Esophagus (tissue), 2 donors: ENCODE results near the gene HRCT1. TPM values are rescaled to one million over a fixed set of nuclear protein-coding genes. Genes with fewer than 3 reads are reported as not detected.

ENCODE experiments used
- H3K27ac ChIP-seq, 2 donors: one replicate each; pipeline ENCODE4 v1.5.1; 2013; ENCODE audit warnings: low read depth in 2 of 2, mild to moderate bottlenecking in 2 of 2, inconsistent platforms in 1 of 2, low read length in 1 of 2, moderate library complexity in 1 of 2
- H3K27me3 ChIP-seq, 2 donors: one replicate each; pipeline ENCODE4 v1.6.1; 2013; ENCODE audit warnings: low read length in 2 of 2, control low read depth in 1 of 2, mild to moderate bottlenecking in 1 of 2; ENCODE audit not compliant: insufficient read depth in 2 of 2, control insufficient read depth in 1 of 2
- H3K36me3 ChIP-seq, 2 donors: one replicate each; pipeline ENCODE4 v1.6.1; 2013; ENCODE audit warnings: low read length in 1 of 2; ENCODE audit not compliant: control insufficient read depth in 2 of 2, insufficient read depth in 2 of 2
- H3K4me1 ChIP-seq, 2 donors: one replicate each; pipeline ENCODE4 v1.6.1; 2013; ENCODE audit warnings: low read length in 1 of 2; ENCODE audit not compliant: control insufficient read depth in 2 of 2, insufficient read depth in 2 of 2
- H3K4me3 ChIP-seq, 2 donors: one replicate each; pipeline ENCODE4 v1.5.1; 2013; ENCODE audit warnings: low read length in 2 of 2, mild to moderate bottlenecking in 2 of 2, low read depth in 1 of 2, moderate library complexity in 1 of 2
- H3K9me3 ChIP-seq, 2 donors: one replicate each; pipeline ENCODE4 v1.6.1; 2013; ENCODE audit warnings: mild to moderate bottlenecking in 2 of 2, low read depth in 1 of 2, low read length in 1 of 2, moderate library complexity in 1 of 2; ENCODE audit not compliant: control insufficient read depth in 2 of 2, insufficient read depth in 1 of 2
- WGBS, 2 donors: extraction: QIAGEN DNeasy Blood & Tissue Kit; methylation state at CpG; one replicate each; pipeline ENCODE4 v1.1.7; 2013; 5-methylcytosine and 5-hydroxymethylcytosine counted together
- polyA plus RNA-seq, 2 donors: library from polyadenylated mRNA; stranded (reverse); fragments of 200-250 nt; gene quantifications; one replicate each; pipeline ENCODE4 v1.2.3, GENCODE V29; 2013
- donor health status: healthy with polysubstance abuse.
- donor health status: Bipolar disorder and iron deficiency.

Gene HRCT1
- polyA plus RNA-seq, 2 donors, result 0.61 to 0.94 TPM

DNA sequence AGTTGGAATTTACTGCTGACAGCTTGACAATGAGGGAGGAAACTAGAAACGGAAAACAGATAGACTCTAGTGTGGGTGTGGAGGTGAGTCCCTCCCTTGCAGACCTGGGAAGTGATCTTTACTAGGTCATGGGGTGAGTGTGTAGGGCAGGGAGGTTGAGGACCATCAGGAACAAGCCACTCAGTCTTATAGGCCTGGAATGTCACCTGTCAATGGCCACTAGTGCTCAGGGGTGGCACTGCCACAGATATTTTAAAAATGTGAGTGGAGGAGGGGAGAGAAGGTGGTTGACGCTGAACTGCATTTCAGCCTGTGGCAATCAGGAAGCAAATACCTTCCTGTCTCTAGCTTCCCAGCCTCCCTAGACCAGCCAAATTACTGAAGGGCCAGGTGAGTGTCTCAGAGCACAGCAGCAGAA is 42.9 kb downstream of the HRCT1 start:
- WGBS, 2 donors, result 44 to 48% methylated on average over 2 of the region's 2 CpGs
- peaks cover 0 to 2% of the 10 kb centered on the region in 2 donors for H3K27me3 ChIP-seq
- H3K36me3 ChIP-seq, result no peaks in the 10 kb centered on the region
- H3K27ac ChIP-seq, result peak overlapping the region in 1 of 2 donors; percentile 9
- H3K4me1 ChIP-seq, result no peaks in the 10 kb centered on the region
- no peak overlapping the region for H3K4me3 ChIP-seq
- H3K9me3 ChIP-seq, result no peaks in the 10 kb centered on the region

DNA sequence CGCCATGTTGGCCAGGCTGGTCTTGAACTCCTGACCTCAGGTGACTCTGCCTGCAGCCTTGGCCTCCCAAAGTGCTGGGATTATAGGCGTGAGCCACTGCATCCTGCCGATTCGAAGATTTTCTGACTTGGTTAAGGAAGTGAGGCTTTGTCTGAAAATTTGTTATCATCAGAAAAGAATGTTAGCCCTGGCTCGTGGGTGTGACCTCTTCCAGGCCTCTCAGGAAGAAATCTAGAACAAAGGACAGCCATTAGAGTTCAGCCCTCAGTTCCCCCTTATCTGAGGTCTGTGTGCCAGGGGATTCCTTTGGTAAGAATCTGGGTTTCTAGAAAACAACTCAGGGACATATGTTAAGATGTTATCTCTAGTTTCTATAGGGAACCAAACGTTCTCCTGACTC is 45.7 kb downstream of the HRCT1 start:
- Histone ChIP-seq H3K9me3 (no peaks in the 10 kb centered on the region), H3K36me3 (no peaks in the 10 kb centered on the region), H3K4me1 (no peaks in the 10 kb centered on the region), H3K27ac (no peak overlapping the region), H3K27me3 (peaks cover 0 to 2% of the 10 kb centered on the region in 2 donors), H3K4me3 (no peak overlapping the region)
- 48 to 55% methylated on average over 6 of the region's 6 CpGs for WGBS, 2 donors

DNA sequence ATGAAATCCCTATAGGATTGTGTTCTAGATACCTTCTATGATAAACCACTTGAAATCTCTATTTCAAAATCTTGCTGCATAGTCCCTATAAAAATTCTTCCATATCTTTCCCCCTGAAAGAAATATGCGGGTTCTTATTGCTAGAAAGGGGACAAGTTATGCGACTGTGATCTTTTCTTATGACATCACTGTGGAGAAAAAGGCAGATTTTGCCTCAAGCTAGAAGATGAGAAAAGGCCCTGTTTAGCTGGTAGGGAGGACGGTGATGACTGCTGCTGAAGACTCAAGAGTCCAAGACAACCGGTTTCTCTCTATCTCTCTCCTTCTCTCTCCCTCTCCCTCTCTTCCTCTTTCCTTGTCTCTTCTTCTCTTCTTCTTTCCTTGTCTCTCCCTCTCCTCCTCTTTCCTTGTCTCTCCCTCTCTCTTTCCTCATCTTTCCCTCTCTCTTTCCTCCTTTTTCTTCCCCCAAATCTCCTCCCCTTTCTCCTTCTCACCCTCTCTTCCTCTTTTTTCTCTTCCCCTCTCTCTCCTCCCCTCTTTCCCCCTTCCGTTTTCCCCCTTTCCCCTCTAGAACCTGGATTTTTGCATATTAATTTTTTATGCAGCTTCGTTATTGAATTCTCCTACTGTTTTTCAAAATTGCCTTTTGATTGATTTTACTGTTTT is 46.7 kb downstream of the HRCT1 start:
- H3K27me3 ChIP-seq, result peaks cover 0 to 2% of the 10 kb centered on the region in 2 donors
- no peaks in the 10 kb centered on the region for H3K4me1 ChIP-seq
- H3K27ac ChIP-seq, result no peak overlapping the region
- WGBS, 2 donors, result 68 to 72% methylated on average over 6 of the region's 6 CpGs
- H3K4me3 ChIP-seq, result no peak overlapping the region
- H3K36me3 ChIP-seq, result no peaks in the 10 kb centered on the region
- no peaks in the 10 kb centered on the region for H3K9me3 ChIP-seq

DNA sequence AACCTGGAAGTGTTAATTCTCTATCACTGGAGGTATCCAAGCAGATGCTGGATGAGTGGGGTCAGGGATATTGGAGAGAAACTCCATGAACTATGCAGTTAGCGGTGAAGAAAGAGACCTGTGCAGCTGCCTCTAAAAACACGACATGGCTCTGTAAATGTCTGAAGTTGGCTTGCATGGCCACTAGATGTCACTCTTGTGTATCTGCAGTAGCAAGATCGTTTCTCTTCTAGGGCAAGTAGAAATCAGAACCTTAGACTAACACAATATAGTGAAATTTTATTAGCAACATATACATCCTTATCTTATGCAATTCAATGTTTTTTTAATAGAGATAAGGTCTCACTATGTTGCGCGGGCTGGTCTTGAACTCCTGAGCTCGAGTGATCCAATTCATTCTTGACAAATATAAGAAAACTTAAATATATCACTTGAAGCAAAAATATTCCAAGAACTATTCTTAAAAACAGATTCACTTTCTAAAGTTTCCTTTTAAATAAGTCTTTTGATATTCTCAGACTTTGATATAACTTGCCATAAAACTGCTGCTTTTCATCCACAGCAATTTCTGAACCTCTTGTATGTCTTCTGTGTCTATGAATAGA is 49.0 kb downstream of the HRCT1 start:
- 10 to 12% methylated on average over 6 of the region's 6 CpGs for WGBS, 2 donors
- Histone ChIP-seq H3K4me3 (no peak overlapping the region), H3K4me1 (no peaks in the 10 kb centered on the region), H3K27ac (no peak overlapping the region), H3K36me3 (no peaks in the 10 kb centered on the region), H3K27me3 (peaks cover 0 to 2% of the 10 kb centered on the region in 2 donors), H3K9me3 (no peaks in the 10 kb centered on the region)

DNA sequence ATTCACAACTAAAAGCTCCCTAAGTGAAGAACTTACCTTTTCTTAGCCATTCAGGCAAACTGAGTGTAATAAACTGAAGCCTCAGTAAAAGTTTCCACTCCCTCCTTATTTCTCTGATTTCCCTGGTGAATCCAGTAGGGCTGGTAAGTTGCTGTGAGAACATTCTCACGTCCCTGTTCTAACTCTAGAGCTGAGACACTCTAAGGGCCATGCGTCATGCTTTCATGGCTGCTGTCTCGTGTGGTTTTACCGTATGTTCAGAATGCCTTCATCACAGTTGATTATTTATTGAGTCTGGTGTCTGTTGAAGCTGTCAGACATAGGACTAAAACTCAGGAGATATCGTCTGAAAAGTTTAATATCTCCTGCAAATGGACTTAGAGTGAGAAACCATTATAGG is 50.6 kb downstream of the HRCT1 start:
- H3K27ac ChIP-seq, result no peak overlapping the region
- H3K27me3 ChIP-seq, result peaks cover 0 to 2% of the 10 kb centered on the region in 2 donors
- H3K36me3 ChIP-seq, result no peaks in the 10 kb centered on the region
- no peaks in the 10 kb centered on the region for H3K4me1 ChIP-seq
- H3K4me3 ChIP-seq, result no peak overlapping the region
- 73 to 81% methylated on average over 5 of the region's 5 CpGs for WGBS, 2 donors
- H3K9me3 ChIP-seq, result no peaks in the 10 kb centered on the region

Other genes starting within 250 kb of the HRCT1 start
- 100 to 1,000 TPM in 1 of 2 donors, 1 to 10 TPM in 1; 3.3 to 333 TPM for gene RMRP, start 248.2 kb upstream of the HRCT1 start, polyA plus RNA-seq
- 10 to 100 TPM; 17.3 to 21.1 TPM for gene CCDC107, start 247.9 kb upstream of the HRCT1 start, polyA plus RNA-seq
- gene ARHGEF39, start 241.0 kb upstream of the HRCT1 start, polyA plus RNA-seq, result 1 to 10 TPM; 2.4 to 4.0 TPM
- under 1 TPM; 0.18 to 0.94 TPM for gene CA9, start 232.3 kb upstream of the HRCT1 start, polyA plus RNA-seq
- gene TPM2, start 216.3 kb upstream of the HRCT1 start, polyA plus RNA-seq, result 1,000 to 10,000 TPM; 1,007 to 1,288 TPM
- gene TLN1, start 174.0 kb upstream of the HRCT1 start, polyA plus RNA-seq, result 10 to 100 TPM; 53.2 to 89.5 TPM
- 10 to 100 TPM; 10.5 to 13.6 TPM for gene CREB3, start 173.5 kb upstream of the HRCT1 start, polyA plus RNA-seq
- gene GBA2, start 157.0 kb upstream of the HRCT1 start, polyA plus RNA-seq, result 10 to 100 TPM; 26.7 to 45.8 TPM
- gene RGP1, start 156.9 kb upstream of the HRCT1 start, polyA plus RNA-seq, result 1 to 10 TPM; 5.3 to 6.3 TPM
- gene MSMP, start 151.9 kb upstream of the HRCT1 start, polyA plus RNA-seq, result under 1 TPM in 1 of 2 donors, not detected in 1; 0.06 TPM
- 1 to 10 TPM; 3.8 to 5.1 TPM for gene NPR2, start 114.6 kb upstream of the HRCT1 start, polyA plus RNA-seq
- under 1 TPM; 0.52 to 0.57 TPM for gene SPAG8, start 93.9 kb upstream of the HRCT1 start, polyA plus RNA-seq
- 10 to 100 TPM; 43.1 to 45.0 TPM for gene HINT2, start 91.2 kb upstream of the HRCT1 start, polyA plus RNA-seq
- not detected for gene FAM221B, start 77.5 kb upstream of the HRCT1 start, polyA plus RNA-seq
- gene TMEM8B, start 77.0 kb upstream of the HRCT1 start, polyA plus RNA-seq, result 1 to 10 TPM; 2.2 to 3.0 TPM
- gene OR13J1, start 35.8 kb upstream of the HRCT1 start, polyA plus RNA-seq, result not detected
- gene SPAAR, start 3.3 kb downstream of the HRCT1 start, polyA plus RNA-seq, result under 1 TPM; 0.29 to 0.33 TPM
- not detected for gene OR2S2, start 52.0 kb downstream of the HRCT1 start, polyA plus RNA-seq
- gene RECK, start 130.7 kb downstream of the HRCT1 start, polyA plus RNA-seq, result 1 to 10 TPM; 1.0 to 1.5 TPM
- 1 to 10 TPM; 3.7 to 8.0 TPM for gene GLIPR2, start 230.5 kb downstream of the HRCT1 start, polyA plus RNA-seq